ENCODE data around the gene IGFBP5. TPM values are rescaled to one million over a fixed set of nuclear protein-coding genes. Genes with fewer than 3 reads are reported as not detected.

IGFBP5 gene
- total RNA-seq, 3 donors from 2014 or later = 161 to 1,107 (median 177) TPM

DNA sequence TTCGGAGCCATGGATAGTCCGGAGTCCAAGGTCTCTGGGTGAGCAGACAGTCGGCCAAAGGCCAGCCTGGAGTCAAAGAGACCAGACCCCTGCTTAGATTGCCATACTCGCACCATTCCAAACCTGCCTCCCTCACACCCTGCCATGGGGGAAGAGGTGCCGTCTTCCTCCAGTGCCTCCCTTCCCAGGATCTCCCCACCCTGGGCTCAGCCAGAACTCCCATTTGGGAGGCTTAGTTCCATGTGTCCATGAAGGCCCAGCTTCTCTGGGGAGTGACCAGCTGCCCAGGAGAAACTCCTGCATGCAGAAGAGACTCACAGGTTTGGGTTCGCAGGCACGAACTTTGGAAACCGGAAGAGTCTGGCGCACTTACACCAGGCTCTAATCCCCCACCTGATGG, 21.7 kb downstream of the IGFBP5 start:
- intact Hi-C loops (cut with DNase I; ENCODE audit: low total_unique reads) = no loop called here
- Histone ChIP-seq H3K9me3 (no peaks in the 10 kb centered on the region), H3K27ac (no peak overlapping the region), H3K27me3 (no peaks in the 10 kb centered on the region), H3K36me3 (no peaks in the 10 kb centered on the region), H3K4me1 (peaks cover 0 to 4% of the 10 kb centered on the region in 2 donors), H3K4me3 (no peak overlapping the region)
- DNase-seq (ENCODE audit: low spot score in 2 of 2) = no peak
- TF ChIP-seq POLR2AphosphoS5 (IDR thresholded peaks at IDR 0.05) (no peak), POLR2A (IDR thresholded peaks at IDR 0.05) (no peak)
- TF ChIP-seq, protein P1, sequence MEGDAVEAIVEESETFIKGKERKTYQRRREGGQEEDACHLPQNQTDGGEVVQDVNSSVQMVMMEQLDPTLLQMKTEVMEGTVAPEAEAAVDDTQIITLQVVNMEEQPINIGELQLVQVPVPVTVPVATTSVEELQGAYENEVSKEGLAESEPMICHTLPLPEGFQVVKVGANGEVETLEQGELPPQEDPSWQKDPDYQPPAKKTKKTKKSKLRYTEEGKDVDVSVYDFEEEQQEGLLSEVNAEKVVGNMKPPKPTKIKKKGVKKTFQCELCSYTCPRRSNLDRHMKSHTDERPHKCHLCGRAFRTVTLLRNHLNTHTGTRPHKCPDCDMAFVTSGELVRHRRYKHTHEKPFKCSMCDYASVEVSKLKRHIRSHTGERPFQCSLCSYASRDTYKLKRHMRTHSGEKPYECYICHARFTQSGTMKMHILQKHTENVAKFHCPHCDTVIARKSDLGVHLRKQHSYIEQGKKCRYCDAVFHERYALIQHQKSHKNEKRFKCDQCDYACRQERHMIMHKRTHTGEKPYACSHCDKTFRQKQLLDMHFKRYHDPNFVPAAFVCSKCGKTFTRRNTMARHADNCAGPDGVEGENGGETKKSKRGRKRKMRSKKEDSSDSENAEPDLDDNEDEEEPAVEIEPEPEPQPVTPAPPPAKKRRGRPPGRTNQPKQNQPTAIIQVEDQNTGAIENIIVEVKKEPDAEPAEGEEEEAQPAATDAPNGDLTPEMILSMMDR (IDR thresholded peaks at IDR 0.05) = no peak

DNA sequence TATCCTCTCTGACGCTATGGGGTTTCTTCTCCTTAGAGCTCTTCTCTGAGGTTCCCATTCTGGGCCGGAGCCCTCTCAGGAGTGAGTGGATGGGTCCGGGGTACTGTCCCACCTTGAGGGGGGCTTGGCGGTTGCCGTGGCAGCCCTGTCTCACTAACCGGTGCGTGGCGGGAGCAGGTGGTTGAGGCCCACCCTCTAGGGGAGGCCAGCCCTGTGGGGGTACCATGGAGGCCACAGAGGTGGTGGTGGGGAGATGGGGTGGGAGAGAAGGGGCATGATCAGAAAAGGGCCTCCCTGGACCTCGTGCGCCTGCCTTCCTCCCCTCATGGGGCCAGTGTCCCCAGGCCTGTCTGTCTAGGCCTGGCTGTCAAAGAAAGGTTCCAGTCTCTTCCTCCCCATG, 22.3 kb downstream of the IGFBP5 start:
- H3K4me3 ChIP-seq = no peak overlapping the region
- intact Hi-C loops (cut with DNase I; ENCODE audit: low total_unique reads) = no loop called here
- H3K9me3 ChIP-seq = no peaks in the 10 kb centered on the region
- no peak for DNase-seq (ENCODE audit: low spot score in 2 of 2)
- peaks cover 0 to under 1% of the 10 kb centered on the region in 2 donors for H3K4me1 ChIP-seq
- H3K36me3 ChIP-seq = no peaks in the 10 kb centered on the region
- TF ChIP-seq POLR2AphosphoS5 (IDR thresholded peaks at IDR 0.05) (no peak), POLR2A (IDR thresholded peaks at IDR 0.05) (no peak)
- TF ChIP-seq, protein P1 (IDR thresholded peaks at IDR 0.05) = no peak
- H3K27me3 ChIP-seq = no peaks in the 10 kb centered on the region
- no peak overlapping the region for H3K27ac ChIP-seq

DNA sequence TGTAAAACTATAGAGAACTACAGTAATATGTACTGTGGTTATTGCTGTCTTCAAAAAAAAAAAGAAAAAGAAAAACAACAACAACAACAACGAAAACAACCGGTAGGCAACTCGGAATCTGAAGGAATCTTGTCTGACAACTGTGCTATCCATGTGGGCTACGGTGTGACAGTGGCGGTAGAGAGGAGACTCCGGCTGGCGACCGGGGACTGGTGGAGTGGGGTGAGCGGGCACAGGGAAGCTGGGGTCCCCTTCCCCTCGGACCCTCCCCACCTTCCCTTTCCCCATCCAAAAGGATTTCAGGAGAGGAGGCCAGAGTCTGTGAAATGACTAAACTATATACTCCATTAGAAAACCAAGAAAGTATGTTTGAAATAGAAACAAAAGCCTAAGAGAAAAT, 22.9 kb downstream of the IGFBP5 start:
- Histone ChIP-seq H3K27ac (no peak overlapping the region), H3K36me3 (no peaks in the 10 kb centered on the region), H3K4me3 (no peak overlapping the region), H3K9me3 (no peaks in the 10 kb centered on the region), H3K4me1 (no peaks in the 10 kb centered on the region), H3K27me3 (no peaks in the 10 kb centered on the region)
- TF ChIP-seq, protein P1 (IDR thresholded peaks at IDR 0.05) = no peak
- TF ChIP-seq POLR2AphosphoS5 (IDR thresholded peaks at IDR 0.05) = no peak
- TF ChIP-seq POLR2A (IDR thresholded peaks at IDR 0.05) = no peak
- intact Hi-C loops (cut with DNase I; ENCODE audit: low total_unique reads) = no loop called here
- DNase-seq (ENCODE audit: low spot score in 2 of 2) = no peak

DNA sequence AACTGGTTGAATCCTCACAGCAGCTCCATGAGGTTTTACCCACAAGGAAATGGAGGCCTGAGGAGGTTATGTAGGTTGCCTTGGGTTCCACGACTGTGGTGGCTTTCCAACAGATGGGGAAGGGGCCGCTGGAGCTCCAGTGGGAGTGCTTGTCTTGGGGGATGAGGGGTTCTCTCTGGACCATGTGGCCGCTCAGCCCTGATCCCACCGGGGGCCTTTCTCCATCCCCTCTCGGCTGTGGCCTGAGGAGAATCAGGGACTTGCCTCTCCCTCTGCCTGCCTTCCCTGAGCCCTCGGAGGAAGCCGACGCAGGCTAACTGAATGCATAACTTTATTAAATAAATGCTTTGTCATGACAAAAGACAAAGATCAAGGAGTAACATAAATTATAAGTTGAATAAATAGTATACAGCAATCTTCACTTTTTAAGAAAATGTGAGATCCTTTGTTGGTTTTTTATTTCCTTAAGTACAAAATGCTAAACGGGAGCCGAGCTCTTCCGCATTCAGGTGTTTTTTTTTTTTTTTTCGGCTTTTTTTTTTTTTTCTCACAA, 23.5 kb downstream of the IGFBP5 start:
- intact Hi-C loops (cut with DNase I; ENCODE audit: low total_unique reads) = no loop called here
- no peak overlapping the region for H3K4me3 ChIP-seq
- no peaks in the 10 kb centered on the region for H3K36me3 ChIP-seq
- H3K27me3 ChIP-seq = no peaks in the 10 kb centered on the region
- no peak for DNase-seq (ENCODE audit: low spot score in 2 of 2)
- no peak for TF ChIP-seq POLR2AphosphoS5 (IDR thresholded peaks at IDR 0.05)
- TF ChIP-seq POLR2A (IDR thresholded peaks at IDR 0.05) = no peak
- TF ChIP-seq, protein P1 (IDR thresholded peaks at IDR 0.05) = no peak
- H3K27ac ChIP-seq = no peak overlapping the region
- no peaks in the 10 kb centered on the region for H3K4me1 ChIP-seq
- H3K9me3 ChIP-seq = no peaks in the 10 kb centered on the region

DNA sequence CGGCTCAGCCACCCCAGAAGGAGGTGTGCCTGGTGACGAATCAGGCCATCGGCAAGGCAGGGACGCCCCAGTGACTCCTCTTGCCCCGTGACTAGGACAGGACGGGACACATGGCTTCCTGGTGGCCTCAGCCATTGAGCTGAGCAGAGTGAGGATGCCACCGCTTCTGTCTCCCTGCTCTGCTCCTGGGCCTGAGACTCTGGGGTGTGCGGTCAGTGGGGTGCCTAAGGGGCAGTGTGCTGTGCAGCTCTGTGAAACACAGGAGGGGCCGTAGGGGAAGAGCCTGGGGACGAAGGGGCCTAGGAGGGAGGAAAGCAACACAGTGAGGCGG, 24.3 kb downstream of the IGFBP5 start:
- Histone ChIP-seq H3K4me1 (peaks cover 0 to 3% of the 10 kb centered on the region in 2 donors), H3K27me3 (no peaks in the 10 kb centered on the region), H3K9me3 (no peaks in the 10 kb centered on the region), H3K36me3 (no peaks in the 10 kb centered on the region), H3K27ac (no peak overlapping the region), H3K4me3 (no peak overlapping the region)
- TF ChIP-seq, protein P1 (IDR thresholded peaks at IDR 0.05) = no peak
- DNase-seq (ENCODE audit: low spot score in 2 of 2) = no peak
- intact Hi-C loops (cut with DNase I; ENCODE audit: low total_unique reads) = no loop called here

All from breast epithelium (tissue), 4 donors.